Neural crest cell (in vitro differentiated cells): Measurements from ENCODE around the gene FOXN4. TPM values are rescaled to one million over a fixed set of nuclear protein-coding genes. Genes with fewer than 3 reads are reported as not detected.

Experiments
- DNase-seq: peaks from one replicate; pipeline ENCODE4 v3.0.0; 2021; ENCODE audit warnings: low read depth, mixed read lengths, low spot score
- H3K27ac Mint-ChIP-seq: one replicate; pipeline ENCODE4 v1.8.0; 2021; ENCODE audit warnings: mild to moderate bottlenecking, mixed read lengths; ENCODE audit not compliant: unreplicated experiment
- H3K27me3 Mint-ChIP-seq: 2 replicates; pipeline ENCODE4 v1.8.0; 2021; ENCODE audit warnings: low read depth, mild to moderate bottlenecking, mixed read lengths
- H3K36me3 Mint-ChIP-seq: 2 replicates; pipeline ENCODE4 v1.8.0; 2021; ENCODE audit warnings: low read depth, mild to moderate bottlenecking, mixed read lengths
- H3K4me1 Mint-ChIP-seq: 2 replicates; pipeline ENCODE4 v1.8.0; 2021; ENCODE audit warnings: mixed read lengths
- H3K4me3 Mint-ChIP-seq: one replicate; pipeline ENCODE4 v1.8.0; 2021; ENCODE audit warnings: mild to moderate bottlenecking, mixed read lengths
- H3K9me3 Mint-ChIP-seq: 2 replicates; pipeline ENCODE4 v1.8.0; 2021; ENCODE audit warnings: mixed read lengths
- CTCF ChIP-seq: fragments of 200-600 bp; sonication (generic); conservative IDR thresholded peaks from 2 replicates; pipeline ENCODE4 v1.5.0; 2021; ENCODE audit warnings: antibody characterized with exemption, mild to moderate bottlenecking
- total RNA-seq: library from RNA; stranded (reverse); gene quantifications from 2 replicates; pipeline ENCODE4 v1.2.1, GENCODE V29; 2021

FOXN4 gene
- total RNA-seq, 1 donor from 2014 or later, result 1.7 TPM

GRCh38 chr12:109232731-109233130 lies 76.4 kb downstream of the FOXN4 start:
- Mint-ChIP-seq H3K27me3 (no peaks in the 10 kb centered on the region), H3K4me3 (no peak overlapping the region), H3K9me3 (no peaks in the 10 kb centered on the region), H3K36me3 (no peaks in the 10 kb centered on the region), H3K27ac (no peak overlapping the region), H3K4me1 (no peaks in the 10 kb centered on the region)
- DNase-seq, result no peak
- no peak for TF ChIP-seq CTCF

GRCh38 chr12:109230193-109230592 lies 78.9 kb downstream of the FOXN4 start:
- H3K4me3 Mint-ChIP-seq, result no peak overlapping the region
- no peak for TF ChIP-seq CTCF
- no peak overlapping the region for H3K27ac Mint-ChIP-seq
- DNase-seq, result no peak
- no peaks in the 10 kb centered on the region for H3K4me1 Mint-ChIP-seq
- H3K27me3 Mint-ChIP-seq, result no peaks in the 10 kb centered on the region
- H3K36me3 Mint-ChIP-seq, result no peaks in the 10 kb centered on the region
- H3K9me3 Mint-ChIP-seq, result no peaks in the 10 kb centered on the region

DNA sequence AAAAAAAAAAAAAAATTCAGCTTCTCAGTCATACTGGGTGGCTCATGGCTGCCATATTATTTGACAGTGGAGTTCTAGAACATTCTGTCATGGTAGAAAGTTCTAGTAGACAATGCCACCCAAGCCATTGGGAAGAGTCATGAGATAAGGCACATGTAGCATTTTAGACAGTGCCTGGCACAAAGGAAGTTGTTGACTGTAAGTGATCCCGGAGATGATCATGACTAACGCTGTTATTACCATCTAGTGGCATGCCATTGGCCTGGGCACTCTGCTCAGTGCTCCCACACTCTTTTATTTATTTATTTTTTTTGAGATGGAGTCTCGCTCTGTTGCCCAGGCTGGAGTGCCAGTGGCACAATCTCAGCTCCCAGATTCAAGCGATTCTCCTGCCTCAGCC lies 80.4 kb downstream of the FOXN4 start:
- no peak overlapping the region for H3K4me3 Mint-ChIP-seq
- H3K27me3 Mint-ChIP-seq, result no peaks in the 10 kb centered on the region
- H3K4me1 Mint-ChIP-seq, result no peaks in the 10 kb centered on the region
- no peaks in the 10 kb centered on the region for H3K9me3 Mint-ChIP-seq
- H3K36me3 Mint-ChIP-seq, result no peaks in the 10 kb centered on the region
- no peak for DNase-seq
- no peak for TF ChIP-seq CTCF
- no peak overlapping the region for H3K27ac Mint-ChIP-seq

Other genes with a start within 250 kb of the FOXN4 start
- 33.1 and 36.2 TPM in 2 replicates for gene ALKBH2, start 215.8 kb downstream of the FOXN4 start, total RNA-seq
- 77.6 and 78.7 TPM in 2 replicates for gene UNG, start 211.7 kb downstream of the FOXN4 start, total RNA-seq
- 15.9 and 16.8 TPM in 2 replicates for gene ACACB, start 192.7 kb downstream of the FOXN4 start, total RNA-seq
- not detected in 2 replicates for gene MYO1H, start 38.6 kb upstream of the FOXN4 start, total RNA-seq
- 58.4 and 66.4 TPM in 2 replicates for gene KCTD10, start 168.0 kb upstream of the FOXN4 start, total RNA-seq
- 35.9 and 38.7 TPM in 2 replicates for gene UBE3B, start 168.3 kb upstream of the FOXN4 start, total RNA-seq